Measurements from ENCODE around the gene PTGES3L. TPM values are rescaled to one million over a fixed set of nuclear protein-coding genes. Genes with fewer than 3 reads are reported as not detected.

PTGES3L gene
- total RNA-seq: 1 to 10 TPM in 1 of 2 donors, under 1 TPM in 1; 0.55 to 1.3 TPM

DNA sequence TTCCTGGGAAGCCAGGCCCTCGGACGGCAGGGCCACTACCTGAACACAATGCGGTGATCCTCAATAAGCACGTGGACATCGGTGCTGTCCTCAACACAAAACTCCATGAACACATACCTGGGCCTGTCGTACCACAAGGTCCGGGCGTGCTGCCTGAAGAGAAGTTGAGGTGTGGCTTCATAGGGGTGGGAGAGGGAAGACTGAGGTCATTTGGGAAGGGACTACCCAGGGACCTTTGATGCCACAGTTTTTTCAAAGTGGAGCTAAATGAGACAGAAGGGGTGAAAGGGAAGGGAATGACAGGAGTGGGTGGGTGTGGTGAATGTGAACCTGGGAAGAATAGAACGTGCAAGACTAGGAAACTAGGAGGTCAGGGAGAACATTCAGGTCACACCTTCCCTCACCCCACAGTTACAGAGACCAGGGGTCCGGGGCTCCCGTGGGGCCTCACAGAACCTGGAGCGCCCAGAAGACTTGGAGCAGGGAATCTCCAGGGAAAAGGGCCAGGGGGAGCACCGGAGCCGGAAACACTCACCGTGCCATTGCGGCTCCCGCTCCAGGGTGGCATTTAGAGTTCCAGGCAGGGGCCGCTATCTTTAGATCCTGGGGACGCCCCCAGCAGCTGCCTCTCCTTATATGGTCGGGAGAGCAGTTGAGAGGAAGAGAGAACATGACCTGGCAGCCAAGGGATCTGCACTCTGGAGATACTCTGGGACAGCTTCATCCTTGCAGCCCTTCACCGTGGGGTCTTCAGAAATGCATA is at the start of gene PTGES3L:
TSS of gene PTGES3L (minus strand) at position 570 of the 763 bp plus-strand sequence. CDS start at position 543, 27 bp downstream.
- H3K36me3 Mint-ChIP-seq: peaks cover 5% of the 10 kb centered on the region
- DNase-seq (ENCODE audit: low spot score): no peak
- H3K27me3 Mint-ChIP-seq: peaks cover 0 to 6% of the 10 kb centered on the region in 2 donors
- peak within 1 kb of the TSS; percentile 91 to 96 for H3K27ac Mint-ChIP-seq
- H3K4me1 Mint-ChIP-seq (ENCODE audit: low read depth in 2 of 2): peaks cover 17 to 25% of the 10 kb centered on the region in 2 donors
- H3K4me3 Mint-ChIP-seq: peak within 1 kb of the TSS; percentile 95
- ATAC-seq: peak; percentile 54
- H3K9me3 Mint-ChIP-seq: no peaks in the 10 kb centered on the region

GRCh38 chr17:43028221-43028861 is 48.5 kb upstream of the PTGES3L start:
- Mint-ChIP-seq H3K27me3 (no peaks in the 10 kb centered on the region), H3K4me3 (no peak overlapping the region)

GRCh38 chr17:43027091-43028032 is 47.5 kb upstream of the PTGES3L start:
- ATAC-seq: no peak
- Mint-ChIP-seq H3K4me3 (no peak overlapping the region), H3K9me3 (no peaks in the 10 kb centered on the region), H3K36me3 (no peaks in the 10 kb centered on the region), H3K27ac (no peak overlapping the region), H3K4me1 (ENCODE audit: low read depth in 2 of 2) (peaks cover 8 to 11% of the 10 kb centered on the region in 2 donors), H3K27me3 (no peaks in the 10 kb centered on the region)
- no peak for DNase-seq (ENCODE audit: low spot score)

More at GRCh38 chr17:43028221-43028861, 48.5 kb upstream of the PTGES3L start:
- DNase-seq (ENCODE audit: low spot score) (no peak), ATAC-seq (no peak)
- Mint-ChIP-seq H3K27ac (no peak overlapping the region), H3K4me1 (ENCODE audit: low read depth in 2 of 2) (peaks cover 8 to 11% of the 10 kb centered on the region in 2 donors), H3K9me3 (no peaks in the 10 kb centered on the region), H3K36me3 (no peaks in the 10 kb centered on the region)

- Mint-ChIP-seq H3K27ac (no peak overlapping the region), H3K4me1 (ENCODE audit: low read depth in 2 of 2) (peaks cover 8 to 11% of the 10 kb centered on the region in 2 donors), H3K4me3 (no peak overlapping the region), H3K9me3 (no peaks in the 10 kb centered on the region), H3K36me3 (no peaks in the 10 kb centered on the region), H3K27me3 (no peaks in the 10 kb centered on the region)
- DNase-seq (ENCODE audit: low spot score) (no peak), ATAC-seq (no peak)
These were observed 46.7 kb upstream of the PTGES3L start for GRCh38 chr17:43026595-43026994.

- H3K4me3 Mint-ChIP-seq: peak overlapping the region; percentile 79
- peaks cover 11 to 15% of the 10 kb centered on the region in 2 donors for H3K4me1 Mint-ChIP-seq (ENCODE audit: low read depth in 2 of 2)
- ATAC-seq (no peak), DNase-seq (ENCODE audit: low spot score) (no peak)
- no peaks in the 10 kb centered on the region for H3K36me3 Mint-ChIP-seq
- no peaks in the 10 kb centered on the region for H3K27me3 Mint-ChIP-seq
- H3K27ac Mint-ChIP-seq: no peak overlapping the region
- H3K9me3 Mint-ChIP-seq: no peaks in the 10 kb centered on the region
These were observed 46.1 kb upstream of the PTGES3L start for GRCh38 chr17:43025766-43026537.

- H3K27ac Mint-ChIP-seq: peak overlapping the region in 1 of 2 donors; percentile 80
- H3K27me3 Mint-ChIP-seq: no peaks in the 10 kb centered on the region
- H3K9me3 Mint-ChIP-seq: no peaks in the 10 kb centered on the region
- ATAC-seq (no peak), DNase-seq (ENCODE audit: low spot score) (no peak)
- H3K4me3 Mint-ChIP-seq: peak overlapping the region; percentile 79
- peaks cover 13 to 18% of the 10 kb centered on the region in 2 donors for H3K4me1 Mint-ChIP-seq (ENCODE audit: low read depth in 2 of 2)
- H3K36me3 Mint-ChIP-seq: no peaks in the 10 kb centered on the region
These were observed 45.4 kb upstream of the PTGES3L start for GRCh38 chr17:43025290-43025657.

GRCh38 chr17:43024407-43025289 is 44.8 kb upstream of the PTGES3L start, which contains the start of gene RND2:
TSS of gene RND2 (plus strand) at chr17:43025231. CDS start at chr17:43025348, 117 bp downstream.
- H3K27me3 Mint-ChIP-seq: no peaks in the 10 kb centered on the region
- no peaks in the 10 kb centered on the region for H3K36me3 Mint-ChIP-seq
- H3K9me3 Mint-ChIP-seq: no peaks in the 10 kb centered on the region
- H3K27ac Mint-ChIP-seq: peak within 1 kb of the TSS; percentile 55 to 80
- peak within 1 kb of the TSS; percentile 92 for H3K4me3 Mint-ChIP-seq
- ATAC-seq: peak; percentile 70 to 84
- DNase-seq (ENCODE audit: low spot score): peak; percentile 77
- peaks cover 13 to 21% of the 10 kb centered on the region in 2 donors for H3K4me1 Mint-ChIP-seq (ENCODE audit: low read depth in 2 of 2)

DNA sequence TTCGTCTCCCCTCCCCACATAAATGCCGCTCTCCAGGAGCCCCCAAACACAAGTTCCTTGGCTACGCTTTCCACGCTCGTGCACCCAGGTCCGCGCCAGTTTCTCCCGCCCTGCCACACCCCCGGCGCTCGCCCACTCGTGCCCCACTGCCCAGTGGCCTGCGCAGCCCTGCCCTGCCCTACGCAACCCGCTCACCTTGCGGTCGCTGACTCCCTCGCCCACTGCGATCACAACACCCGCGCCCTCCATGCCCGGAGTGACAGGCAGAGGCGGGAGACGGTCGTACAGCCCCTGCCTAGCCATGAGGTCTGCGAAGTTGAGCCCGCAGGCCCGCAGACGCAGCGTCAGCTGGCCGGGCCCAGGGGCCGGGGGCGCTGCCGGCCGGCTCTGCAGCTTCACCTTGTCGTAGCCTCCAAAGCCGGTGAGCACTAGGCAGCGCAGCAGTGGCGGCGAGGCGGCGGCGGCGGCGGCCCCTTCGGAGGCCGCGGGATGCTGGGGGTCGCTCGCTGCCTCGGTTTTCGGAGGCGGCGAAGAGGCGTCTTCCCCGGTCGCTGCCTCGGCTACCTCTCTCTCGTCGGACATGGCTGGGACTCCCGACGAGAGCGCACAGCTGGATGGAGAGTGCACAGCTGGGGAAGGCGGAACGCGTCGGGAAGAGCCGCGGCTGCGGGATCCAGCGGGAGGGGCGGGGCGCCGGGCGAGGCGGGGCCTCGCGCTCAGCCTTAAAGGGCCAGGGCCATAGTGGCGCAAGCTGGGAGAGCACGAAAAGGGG is 42.0 kb upstream of the PTGES3L start, which contains the start of gene VAT1:
TSS of gene VAT1 (minus strand) at position 645 of the 772 bp plus-strand sequence. CDS start at position 582, 63 bp downstream.
- peak; percentile 71 for DNase-seq (ENCODE audit: low spot score)
- Mint-ChIP-seq H3K27me3 (no peaks in the 10 kb centered on the region), H3K27ac (no peak within 1 kb of the TSS)

GRCh38 chr17:43020789-43021740 is 41.2 kb upstream of the PTGES3L start:
- no peak for ATAC-seq
- no peaks in the 10 kb centered on the region for H3K27me3 Mint-ChIP-seq
- H3K4me3 Mint-ChIP-seq: peak overlapping the region; percentile 82
- H3K4me1 Mint-ChIP-seq (ENCODE audit: low read depth in 2 of 2): peaks cover 13 to 32% of the 10 kb centered on the region in 2 donors
- H3K9me3 Mint-ChIP-seq: no peaks in the 10 kb centered on the region
- no peak for DNase-seq (ENCODE audit: low spot score)
- no peak overlapping the region for H3K27ac Mint-ChIP-seq
- H3K36me3 Mint-ChIP-seq: no peaks in the 10 kb centered on the region

More for the DNA sequence above, 42.0 kb upstream of the PTGES3L start, which contains the start of gene VAT1:
- H3K9me3 Mint-ChIP-seq: no peaks in the 10 kb centered on the region
- H3K36me3 Mint-ChIP-seq: no peaks in the 10 kb centered on the region
- H3K4me1 Mint-ChIP-seq (ENCODE audit: low read depth in 2 of 2): peaks cover 13 to 32% of the 10 kb centered on the region in 2 donors
- H3K4me3 Mint-ChIP-seq: peak within 1 kb of the TSS; percentile 82
- peak; percentile 72 to 85 for ATAC-seq

GRCh38 chr17:43020030-43020621 is 40.2 kb upstream of the PTGES3L start:
- Mint-ChIP-seq H3K4me1 (ENCODE audit: low read depth in 2 of 2) (peaks cover 13 to 32% of the 10 kb centered on the region in 2 donors), H3K9me3 (no peaks in the 10 kb centered on the region), H3K27me3 (no peaks in the 10 kb centered on the region), H3K4me3 (peak overlapping the region; percentile 82), H3K27ac (no peak overlapping the region), H3K36me3 (no peaks in the 10 kb centered on the region)
- DNase-seq (ENCODE audit: low spot score) (no peak), ATAC-seq (no peak)

Data from natural killer cell treated with Interleukin-12 subunit alpha and Interleukin-12 subunit beta and Interleukin-15 and Interleukin-18, amount 100 ng/mL, for 72 hours (primary cell).